ENCODE measurements around the gene PRDX6. TPM values are rescaled to one million over a fixed set of nuclear protein-coding genes. Genes with fewer than 3 reads are reported as not detected.

Gene PRDX6
- total and polyA plus RNA-seq, 2 of the 4 experiments (the other 2 are of a cell fraction): 373 to 426 TPM

GRCh38 chr1:173475564-173476196 lies 1.5 kb upstream of the PRDX6 start:
- H3K23ac ChIP-seq (ENCODE audit: low read depth, low read length): peak overlapping the region; percentile 93
- H2BK15ac ChIP-seq (ENCODE audit: low read depth, low read length): peak overlapping the region; percentile 34; the same call in 1 of the 3 replicates
- peak; percentile 77 for DNase-seq
- peak overlapping the region; percentile 82 for H2BK5ac ChIP-seq (ENCODE audit: low read depth, low read length, poor library complexity, severe bottlenecking)
- H3K18ac ChIP-seq (ENCODE audit: low read depth, low read length): peak overlapping the region; percentile 2; the same call in 1 of the 2 replicates
- peak overlapping the region; percentile 54; the same call in 1 of the 2 replicates for H3K56ac ChIP-seq (ENCODE audit: extremely low read depth, insufficient read depth, low read length)
- peak overlapping the region; percentile 62 for H3K4ac ChIP-seq (ENCODE audit: low read depth, low read length)
- H3K4me2 ChIP-seq (ENCODE audit: low read depth, low read length): peak overlapping the region; percentile 78
- peak overlapping the region; percentile 9; the same call in 1 of the 2 replicates for H2BK20ac ChIP-seq (ENCODE audit: low read depth, low read length)
- WGBS, 2 experiments (ENCODE audit: extremely low coverage in 2 of 2, insufficient read length in 1 of 2): no CpG with 5 or more reads among the region's 5 CpGs
- peaks cover 23% of the 10 kb centered on the region; the same call in 1 of the 2 replicates for H4K20me1 ChIP-seq (ENCODE audit: insufficient read depth, low read length)
- peak overlapping the region; percentile 25; the same call in 1 of the 2 replicates for H3K9ac ChIP-seq (ENCODE audit: low read depth, low read length)
- BruUV-seq (replicated peaks): no TSS peak
- H3K4me3 ChIP-seq (ENCODE audit: insufficient read depth, low read depth, low read length): peak overlapping the region; percentile 79
- H4K8ac ChIP-seq (ENCODE audit: low read depth in 2 of 2, low read length in 2 of 2): peak overlapping the region in 1 of 2 experiments; percentile 70; a peak in 2 of 4 replicates
- peak overlapping the region; percentile 17; the same call in 1 of the 2 replicates for H4K5ac ChIP-seq (ENCODE audit: low read depth, low read length)
- peaks cover 16% of the 10 kb centered on the region for H3K4me1 ChIP-seq (ENCODE audit: control insufficient read depth, insufficient read depth, low read length)
- in situ Hi-C loops (cut with MboI; ENCODE audit: low sequenced_read_pairs): no loop called here
- H3K9me1 ChIP-seq (ENCODE audit: insufficient read depth, low read length): peaks cover 7% of the 10 kb centered on the region; the same call in 1 of the 2 replicates
- dilution Hi-C loops (cut with HindIII; ENCODE audit: low sequenced_read_pairs, unreplicated experiment): no loop called here
- peak overlapping the region; percentile 34; the same call in 1 of the 2 replicates for H3K14ac ChIP-seq (replicated peaks; ENCODE audit: low read depth, low read length)
- POLR2A ChIA-PET (ENCODE audit: unreplicated experiment): interaction anchor here (0.6 kb wide), 1 partner anchor 21 kb away, joined by 3 read pairs; no protein-coding TSS in a partner anchor
- H2AK9ac ChIP-seq (replicated peaks; ENCODE audit: low read depth, low read length, poor library complexity): peak overlapping the region; percentile 59
- H3K27me3 ChIP-seq (ENCODE audit: control insufficient read depth, insufficient read depth, low read length): no peaks in the 10 kb centered on the region
- H3K36me3 ChIP-seq (ENCODE audit: control insufficient read depth, insufficient read depth, low read length): peaks cover 2% of the 10 kb centered on the region; the same call in 1 of the 2 replicates
- H2AK5ac ChIP-seq (ENCODE audit: low read depth, low read length): peak overlapping the region; percentile 46; the same call in 1 of the 2 replicates
- TF ChIP-seq MXI1 (IDR thresholded peaks at IDR 0.05; ENCODE audit: borderline replicate concordance, low read depth, low read length) (peak; percentile 38; the same call in 1 of the 2 replicates), CEBPB (IDR thresholded peaks at IDR 0.05; ENCODE audit: low read depth, low read length) (peak; percentile 16; the same call in 1 of the 2 replicates), MAZ (IDR thresholded peaks at IDR 0.05; ENCODE audit: borderline replicate concordance, low read depth, low read length) (no peak), BHLHE40 (IDR thresholded peaks at IDR 0.05; ENCODE audit: low read depth, low read length) (peak; percentile 20; the same call in 1 of the 2 replicates), MAFK (IDR thresholded peaks at IDR 0.05; ENCODE audit: low read depth, low read length) (peak; percentile 18; the same call in 1 of the 2 replicates), FOS (IDR thresholded peaks at IDR 0.05; ENCODE audit: low read depth, low read length) (0 out of 2 replicates have a peak, but pooled peaks have one; percentile 23), NFE2L2 (IDR thresholded peaks at IDR 0.05; ENCODE audit: low read depth, low read length) (no peak), CHD1 (IDR thresholded peaks at IDR 0.05; ENCODE audit: low read depth, low read length) (no peak)
- CTCF ChIA-PET: interaction anchor here (1.0 kb wide), 1 partner anchor 46 kb away, joined by 4 read pairs; no protein-coding TSS in a partner anchor
- peaks cover 14 to 70% of the 10 kb centered on the region in 2 experiments for H3K79me1 ChIP-seq (ENCODE audit: low read depth in 1 of 2, low read length in 2 of 2)
- peak overlapping the region; percentile 25; the same call in 1 of the 2 replicates for H3K27ac ChIP-seq (ENCODE audit: insufficient read depth, low read length)
- peak overlapping the region; percentile 25 for H2AFZ ChIP-seq (replicated peaks; ENCODE audit: low read length, poor library complexity)
- H4K91ac ChIP-seq (ENCODE audit: insufficient read depth, low read depth, low read length): no peak overlapping the region
- H2BK120ac ChIP-seq (ENCODE audit: low read depth, low read length): peak overlapping the region; percentile 26; the same call in 1 of the 2 replicates
- H3K9me3 ChIP-seq (ENCODE audit: control insufficient read depth, insufficient read depth, low read length): peaks cover 3% of the 10 kb centered on the region; the same call in 1 of the 2 replicates
- ATAC-seq (ENCODE audit: low read depth): no peak
- intact Hi-C loops (cut with micrococcal nuclease): loop anchor here (2.0 to 5.0 kb wide), 3 partner anchors 349 to 729 kb away; partner anchors contain the start of genes CENPL and DARS2

Data from IMR-90 (cell line).